Brain pericyte (primary cell): ENCODE results near the gene SET.

Experiments
- DNase-seq: peaks from one replicate; pipeline ENCODE4 v3.0.0-alpha.2; 2012; ENCODE audit warnings: low read depth, low spot score

The SET gene

DNA sequence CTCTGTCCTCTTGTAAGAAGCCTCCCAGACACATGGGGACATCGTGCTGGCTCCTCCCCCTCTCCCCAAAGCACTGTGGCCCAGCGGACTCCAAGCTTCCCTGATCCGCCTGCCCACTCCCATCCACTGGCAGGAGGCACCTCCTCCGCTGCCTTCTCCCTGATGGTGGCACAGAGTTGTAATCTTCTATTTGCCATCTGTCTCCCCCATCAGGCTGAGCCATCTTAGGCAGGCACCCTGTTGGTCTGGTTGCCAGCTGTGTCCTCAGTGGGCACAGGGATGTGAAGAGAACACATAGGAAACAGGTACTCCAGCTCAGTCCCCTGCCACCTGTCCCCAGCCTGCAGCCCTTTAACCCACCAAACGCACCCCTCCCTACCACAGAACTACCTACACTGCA is 40.3 kb downstream of the SET start:
- DNase-seq, result no peak

DNA sequence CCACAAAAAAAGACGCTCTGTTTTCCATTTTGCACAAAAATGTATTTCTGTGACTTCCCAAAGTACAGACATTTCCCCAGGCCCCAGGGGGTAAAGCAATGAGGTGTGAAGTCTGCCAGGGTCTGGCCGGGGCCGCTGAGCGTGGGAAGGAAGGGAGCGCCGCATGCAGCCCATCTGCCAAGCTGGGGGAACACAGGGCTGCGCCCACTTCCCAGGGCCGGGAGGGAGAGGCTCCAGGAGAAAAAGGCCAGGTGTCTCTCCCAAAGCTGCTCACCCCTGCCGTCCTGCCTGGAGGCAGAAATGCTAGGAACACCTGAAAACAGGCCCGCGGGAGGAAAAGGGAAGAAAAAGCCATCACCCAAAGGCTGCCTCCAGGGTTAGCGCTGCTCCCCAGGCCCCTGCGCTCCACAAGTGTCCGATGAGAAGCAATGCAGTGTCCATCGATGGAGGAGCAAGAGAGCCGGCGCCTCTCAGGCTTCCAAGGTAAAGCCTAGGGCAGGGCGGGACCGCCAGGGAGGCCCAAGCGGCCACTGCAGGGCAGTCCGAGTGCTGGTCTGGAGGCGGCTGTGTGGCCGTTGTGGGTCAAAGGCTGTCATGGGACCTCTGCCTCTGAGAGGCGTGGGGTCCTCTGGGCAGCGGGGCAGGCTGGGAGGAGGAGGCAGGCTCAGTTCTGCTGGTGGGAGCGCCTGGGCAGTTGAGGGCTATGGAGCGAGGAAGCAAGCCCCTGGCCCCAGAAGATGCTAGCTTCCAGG is 40.9 kb downstream of the SET start:
- no peak for DNase-seq

DNA sequence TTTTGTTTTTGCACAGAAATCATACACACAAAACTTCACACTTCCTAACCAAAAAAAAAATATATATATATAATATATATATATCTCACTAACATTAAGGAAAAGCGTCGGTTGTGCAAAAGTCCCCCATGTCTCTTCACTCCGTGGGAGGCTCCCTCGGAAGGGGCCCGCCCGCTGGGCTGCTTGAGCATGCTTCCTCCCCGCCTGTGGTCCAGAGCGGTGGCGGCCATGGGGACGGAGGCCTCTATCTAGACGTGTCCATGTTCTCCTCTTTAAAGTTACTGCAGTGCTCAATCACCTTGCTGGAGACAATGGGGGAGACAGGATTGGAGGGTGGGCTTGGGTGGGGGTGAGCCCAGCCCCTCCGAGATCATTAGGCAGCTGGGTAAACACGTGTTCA is 42.1 kb downstream of the SET start:
- no peak for DNase-seq

DNA sequence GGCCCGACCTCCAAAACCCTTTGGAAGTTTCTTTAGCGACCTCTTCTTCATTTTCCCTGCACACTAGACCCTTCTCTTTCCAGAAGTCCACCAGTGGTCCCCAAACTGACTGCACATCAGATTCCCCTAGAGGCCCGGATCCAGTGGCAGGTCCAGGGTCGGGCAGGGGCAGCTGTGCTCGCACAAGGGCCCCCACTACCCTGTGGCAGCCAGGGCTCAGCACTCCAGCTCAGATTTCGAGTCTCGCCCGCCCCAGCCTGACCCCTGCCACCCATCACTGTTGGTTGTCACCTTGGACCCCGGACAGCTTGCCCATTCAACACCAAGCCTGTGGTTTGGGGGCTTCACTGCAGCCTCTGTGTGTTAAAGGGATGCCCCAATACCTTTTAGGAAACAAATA is 42.7 kb downstream of the SET start:
- no peak for DNase-seq

DNA sequence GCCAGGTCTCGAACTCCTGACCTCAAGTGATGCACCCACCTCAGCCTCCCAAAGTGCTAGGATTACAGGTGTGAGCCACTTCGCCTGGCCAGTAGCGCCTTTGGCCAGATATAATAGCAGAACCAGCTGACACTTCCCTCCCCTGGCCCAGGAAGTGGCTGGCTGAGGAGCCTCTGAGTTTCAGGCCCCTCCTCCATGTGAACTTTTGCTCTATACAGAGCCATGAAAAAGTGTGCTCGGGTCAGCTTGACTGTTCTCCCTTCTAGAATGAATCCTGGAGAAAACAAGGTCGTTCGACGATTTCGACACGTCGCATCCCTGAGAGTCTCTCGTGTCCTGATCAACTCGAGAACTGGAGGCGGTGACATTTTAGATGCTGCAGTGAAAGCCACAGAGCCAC is 43.6 kb downstream of the SET start:
- no peak for DNase-seq

DNA sequence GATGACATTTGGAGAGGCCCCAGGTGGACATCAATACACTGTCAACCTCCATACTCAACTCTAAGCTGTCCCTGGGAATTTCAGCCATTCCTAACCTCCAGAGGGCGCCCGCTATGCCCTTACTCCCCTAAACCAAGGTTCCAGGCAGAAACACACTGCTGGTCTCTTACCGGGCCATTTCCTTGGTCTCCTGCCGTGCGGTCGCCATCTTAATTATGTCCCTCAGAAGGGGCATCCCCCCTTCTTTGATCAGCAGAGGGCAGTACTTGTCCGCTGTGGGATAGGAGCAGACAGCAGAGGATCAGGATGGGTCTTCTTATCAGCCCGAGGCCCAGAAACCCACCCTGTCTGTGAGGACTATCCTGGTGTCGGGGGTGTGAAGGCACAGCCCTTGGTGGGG is 44.2 kb downstream of the SET start:
- peak; percentile 65 for DNase-seq

DNA sequence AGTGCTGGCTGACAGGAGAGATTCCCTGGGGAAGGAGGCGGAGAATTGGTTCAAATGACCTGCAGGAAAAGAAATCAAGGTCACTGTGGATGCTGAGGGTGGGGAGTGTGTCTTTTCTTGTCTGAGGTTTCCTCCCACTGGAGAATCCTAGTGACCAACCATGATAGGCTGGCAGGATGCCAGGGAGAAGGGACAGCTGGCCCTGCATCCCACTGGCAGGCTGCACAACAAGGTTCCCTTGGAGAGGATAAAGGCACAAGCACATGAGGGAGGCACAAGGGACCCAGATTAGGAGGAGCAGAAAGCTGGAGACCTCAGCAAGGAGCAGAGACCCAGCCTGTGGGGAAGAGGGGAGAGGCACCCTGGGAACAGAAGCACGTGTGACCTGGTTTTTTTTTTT is 46.4 kb downstream of the SET start:
- DNase-seq, result no peak

DNA sequence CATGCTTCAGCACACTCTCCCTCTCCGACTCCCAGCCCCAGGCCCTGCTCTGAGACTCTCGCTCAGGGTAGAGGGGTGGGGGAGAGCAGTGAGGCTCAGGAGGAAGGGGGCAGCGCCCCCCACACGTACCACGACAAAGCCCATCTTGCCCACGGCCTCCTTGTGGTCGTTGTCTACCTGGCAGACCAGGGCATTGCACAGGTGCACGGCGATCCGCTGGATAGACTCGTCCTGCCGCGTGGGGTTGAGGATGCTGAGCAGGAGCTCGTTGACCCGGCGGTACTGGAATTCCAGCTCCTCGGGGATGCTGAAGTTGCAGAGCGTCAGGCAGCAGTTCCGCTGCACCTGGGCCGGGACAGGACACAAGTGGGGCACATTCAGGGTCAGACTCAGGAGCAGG is 53.4 kb downstream of the SET start:
- no peak for DNase-seq

DNA sequence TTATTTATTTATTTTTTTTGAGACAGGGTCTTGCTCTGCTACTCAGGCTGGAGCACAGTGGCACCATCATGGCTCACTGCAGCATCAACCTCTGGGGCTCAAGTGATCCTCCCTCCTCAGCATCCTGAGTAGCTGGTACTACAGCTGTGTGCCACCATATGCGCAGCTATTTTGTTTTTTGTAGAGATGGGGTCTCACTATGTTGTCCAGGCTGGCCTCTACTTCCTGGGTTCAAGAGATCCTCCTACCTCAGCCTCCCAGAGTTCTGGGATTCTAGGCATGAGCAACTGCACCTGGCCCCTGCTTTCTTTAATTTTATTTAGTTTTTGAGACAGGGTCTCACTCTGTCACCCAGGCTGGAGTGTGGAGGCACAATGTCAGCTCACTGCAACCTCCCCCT is 54.4 kb downstream of the SET start:
- DNase-seq, result no peak
